SKM-1 treated with dmso at 0.1 percent for 144 hours (cell line): ENCODE results near the gene ZNF101.

Experiments
- DNase-seq: peaks from one replicate; lab custom pipeline; 2025; ENCODE audit not compliant: unreplicated experiment; lab: John Stamatoyannopoulos, UW

The ZNF101 gene

DNA sequence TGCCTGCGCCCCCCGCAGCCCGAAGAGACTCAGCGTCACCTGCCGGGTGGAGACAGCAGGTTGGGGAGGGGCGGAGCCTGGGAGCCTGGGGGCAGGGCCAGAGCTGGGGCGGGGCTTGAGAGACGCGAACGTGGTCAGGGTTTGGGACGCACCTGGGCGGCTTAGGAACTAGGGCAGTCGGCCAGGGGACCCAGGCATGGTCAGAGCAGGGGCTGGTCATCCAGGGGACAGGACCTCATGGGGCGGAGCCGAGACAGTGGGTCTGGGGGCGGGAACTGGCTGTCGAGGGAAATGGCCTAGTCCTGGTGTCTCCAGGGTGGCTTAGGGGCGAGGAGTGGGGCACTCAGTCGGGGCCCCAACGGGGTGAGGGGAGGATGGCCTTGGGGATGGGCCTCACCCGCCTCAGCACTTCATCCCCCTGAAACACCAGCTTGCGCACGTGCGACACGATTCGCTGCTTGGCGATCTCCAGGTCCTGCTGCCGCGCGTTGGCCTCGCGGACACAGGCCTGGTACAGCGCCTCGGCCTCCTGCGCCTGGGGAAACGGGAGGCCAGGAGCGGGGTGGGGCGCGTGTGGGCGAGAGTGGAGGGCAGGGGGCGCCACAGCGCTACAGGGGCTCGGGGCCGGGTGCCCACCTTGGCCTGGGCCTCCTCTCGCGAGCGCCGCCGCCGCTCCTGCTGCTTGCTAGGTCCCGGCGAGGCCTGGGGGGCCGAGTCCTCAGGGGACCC, 31.0 kb upstream of the ZNF101 start:
- DNase-seq: no peak

DNA sequence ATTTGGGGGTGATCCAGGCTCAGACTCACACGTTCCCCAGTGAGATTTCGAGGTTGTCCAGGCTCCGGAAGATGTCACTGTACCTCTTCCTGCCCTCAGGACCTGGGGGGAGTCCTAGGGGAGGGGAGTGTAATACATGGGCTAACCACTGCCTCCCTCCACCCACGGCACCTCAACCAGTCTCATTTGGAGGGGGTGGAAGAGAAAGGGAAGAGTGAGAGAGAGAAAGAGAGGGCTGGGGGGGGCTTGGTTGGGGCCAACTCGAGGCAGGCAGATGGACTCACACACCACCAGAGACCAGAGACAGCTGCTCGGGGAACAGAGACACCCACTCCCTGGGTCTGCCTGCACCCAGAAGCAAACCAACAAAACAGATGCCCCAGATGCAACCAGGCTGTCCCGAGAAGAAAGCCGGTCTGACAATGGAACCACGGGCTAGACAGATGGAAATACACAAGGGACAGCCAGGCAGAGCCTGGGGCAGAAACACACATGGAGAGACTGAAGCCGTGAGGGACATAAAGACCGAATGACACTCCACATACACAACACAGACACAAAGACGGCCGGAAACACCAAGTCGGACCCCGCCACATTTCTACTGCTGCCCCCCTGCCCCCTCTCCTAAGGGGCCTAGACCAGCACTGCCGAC, 26.0 kb upstream of the ZNF101 start:
- peak; percentile 23 for DNase-seq

DNA sequence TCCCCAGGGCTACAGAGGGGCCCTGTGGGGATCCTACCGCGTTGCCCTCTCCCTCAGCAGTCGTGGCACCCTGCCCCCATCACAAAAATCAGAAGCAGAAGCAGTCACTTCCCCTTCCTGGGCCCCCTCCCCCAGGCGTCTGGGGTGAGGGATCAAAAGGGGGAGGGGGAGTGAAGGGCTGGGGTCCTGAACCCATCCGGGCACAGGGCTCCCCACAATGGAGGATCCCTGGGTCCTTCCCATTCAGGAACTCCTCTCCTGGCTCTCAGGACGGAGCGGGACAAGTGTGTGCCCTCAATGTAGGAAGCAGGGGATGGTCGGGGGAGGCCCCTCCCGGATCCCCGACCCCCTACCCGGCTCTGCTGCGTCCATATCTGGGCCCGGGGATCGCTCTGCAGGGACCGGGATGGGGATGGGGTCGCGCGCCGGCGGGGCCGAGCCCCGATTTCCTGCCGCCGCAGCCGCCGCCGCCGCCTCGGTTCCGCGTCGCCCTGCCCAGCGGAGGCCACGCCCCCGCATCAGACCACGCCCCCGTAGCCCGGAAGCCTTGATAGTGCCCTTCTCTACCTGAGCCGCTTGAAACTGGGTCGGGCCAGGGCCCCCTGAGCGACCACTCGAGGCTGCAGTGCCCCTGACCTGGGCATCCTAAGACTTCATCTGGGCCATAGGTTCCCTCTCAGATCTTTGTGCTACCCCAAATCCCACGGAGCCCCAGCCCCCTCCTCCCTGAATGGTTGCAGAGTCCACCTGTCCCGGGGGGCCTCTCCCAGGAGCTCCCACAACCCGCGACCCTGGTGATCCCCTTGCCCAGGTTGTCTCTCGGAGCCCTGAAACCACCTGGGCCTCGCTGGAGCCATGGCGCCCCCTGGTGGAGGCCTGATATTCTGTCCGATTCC, 25.2 kb upstream of the ZNF101 start, which contains the start of gene GMIP:
TSS of gene GMIP (minus strand) at position 500 of the 896 bp plus-strand sequence. CDS start at position 372, 128 bp downstream.
- DNase-seq: peak; percentile 78

DNA sequence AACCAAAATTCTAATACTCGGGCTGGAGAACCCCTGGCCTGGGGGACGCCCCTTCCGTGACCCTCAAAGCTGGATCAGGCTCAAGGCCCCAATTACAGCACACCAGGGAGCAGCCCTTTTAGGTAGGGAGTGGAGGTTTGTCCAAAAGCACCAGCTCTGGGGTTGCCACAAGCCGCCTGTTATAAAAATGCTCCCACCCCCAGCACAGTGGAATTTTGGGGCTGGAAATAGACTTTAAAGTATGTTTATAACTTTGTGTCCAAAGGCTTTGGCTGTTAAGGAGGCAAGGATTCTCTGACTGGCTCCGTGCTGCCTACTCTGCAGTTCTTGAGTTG, 24.6 kb upstream of the ZNF101 start:
- DNase-seq: no peak

DNA sequence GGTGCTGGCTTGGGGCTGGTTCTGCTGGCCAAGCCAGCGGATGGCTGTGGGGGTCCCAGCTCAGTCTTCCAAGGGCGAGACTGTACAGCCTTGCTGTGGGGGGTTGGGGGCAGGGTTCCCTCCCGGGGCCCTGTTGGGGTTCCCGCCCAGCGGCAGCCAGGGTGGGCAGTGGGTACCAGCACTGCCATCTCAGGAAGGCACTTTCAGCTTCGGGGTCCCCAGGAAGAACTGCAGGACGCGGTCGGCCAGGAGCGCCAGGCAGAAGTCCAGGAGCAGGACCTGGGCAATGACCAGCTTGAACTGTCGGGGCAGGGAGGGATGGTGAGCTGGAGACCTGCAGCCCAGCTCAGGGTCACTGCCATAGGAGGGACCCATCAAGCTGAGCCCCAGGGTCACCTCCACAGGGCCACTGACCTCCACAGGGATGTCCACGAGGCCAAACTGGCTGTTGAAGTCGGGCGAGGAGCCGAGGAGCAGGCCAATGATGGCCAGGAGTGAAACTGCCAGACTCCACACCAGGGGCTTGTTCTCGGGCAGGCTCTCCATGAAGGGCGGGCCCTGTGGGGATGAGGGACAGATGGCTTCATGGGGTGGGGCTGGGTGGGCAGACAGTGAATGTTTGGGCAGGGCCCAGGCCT, 23.3 kb upstream of the ZNF101 start:
- DNase-seq: no peak

DNA sequence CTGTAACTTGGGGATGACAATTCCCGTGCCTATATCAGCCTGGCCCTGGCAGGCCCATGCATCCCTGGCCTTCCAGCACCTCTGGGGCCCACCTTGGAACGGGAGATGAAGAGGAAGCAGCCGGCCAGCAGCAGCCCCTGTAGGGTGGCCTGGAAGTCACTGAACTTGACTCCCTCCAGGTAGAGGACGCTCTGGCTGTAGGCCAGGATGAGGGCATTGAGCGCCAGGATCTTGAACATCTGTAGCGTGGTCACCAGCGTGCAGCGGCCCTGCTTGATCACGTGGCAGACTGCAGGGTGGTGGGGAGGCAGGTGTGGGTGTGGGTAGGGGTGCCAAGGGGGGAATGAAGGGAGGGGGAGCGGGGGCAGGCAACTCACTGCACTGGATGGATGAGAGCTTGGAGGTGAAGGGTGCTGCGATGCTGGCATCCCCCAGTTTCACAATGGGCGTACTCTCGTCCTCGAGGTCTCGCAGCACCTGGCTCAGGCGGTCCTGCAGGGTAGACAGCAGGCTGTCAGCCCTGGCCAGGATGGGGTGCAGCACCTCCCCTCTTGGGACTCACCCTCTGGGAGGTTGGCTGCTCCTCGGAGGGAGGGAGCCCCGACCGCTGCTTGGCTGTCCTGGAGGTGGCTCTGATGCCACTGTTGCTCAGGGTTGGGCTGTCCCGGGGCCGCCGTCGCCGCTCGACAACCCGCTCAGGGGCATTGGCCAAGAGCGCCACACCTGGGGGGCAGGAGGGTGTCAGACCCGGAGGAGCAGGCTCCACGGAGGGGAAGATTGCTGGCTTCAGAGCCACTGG, 21.4 kb upstream of the ZNF101 start:
- DNase-seq: no peak

DNA sequence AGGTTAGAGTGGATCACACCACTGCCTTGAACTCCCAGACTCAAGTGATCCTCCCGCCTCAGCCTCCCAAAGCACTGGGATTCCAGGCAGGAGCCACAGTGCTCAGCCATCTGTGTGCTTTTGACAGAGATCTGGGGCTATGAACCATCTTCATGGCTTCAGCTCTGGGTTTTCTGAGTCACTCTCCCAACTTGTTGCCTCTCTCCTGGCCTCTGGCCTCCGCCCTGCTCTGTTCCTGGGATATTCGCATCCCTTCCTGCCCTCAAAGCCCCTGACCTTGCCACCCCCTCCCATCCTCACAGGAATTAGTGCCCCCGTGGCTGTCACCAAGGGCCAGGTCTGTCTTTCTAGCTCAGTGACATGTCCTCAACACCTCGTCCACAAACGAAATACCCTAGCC, 19.5 kb upstream of the ZNF101 start:
- no peak for DNase-seq

DNA sequence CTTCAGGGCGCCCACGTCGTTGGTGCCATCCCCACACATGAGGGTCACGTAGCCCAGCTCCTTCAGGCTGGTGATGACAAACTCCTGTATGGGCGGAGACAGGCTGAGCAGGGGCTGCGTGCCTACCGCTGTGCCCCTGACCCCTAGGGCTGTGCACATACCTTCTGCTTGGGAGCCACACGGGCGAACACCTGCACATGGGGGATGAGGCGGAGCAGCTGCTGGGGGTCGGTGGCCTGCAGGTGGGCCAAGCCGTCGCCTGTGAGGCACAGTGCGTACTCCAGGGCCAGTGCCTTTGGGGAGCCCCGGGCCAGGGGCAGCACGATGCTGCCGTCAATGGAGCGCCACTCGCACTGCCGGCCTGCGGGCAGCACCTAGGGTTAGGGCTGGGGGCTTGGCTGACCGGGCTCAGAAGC, 19.1 kb upstream of the ZNF101 start:
- DNase-seq: no peak

DNA sequence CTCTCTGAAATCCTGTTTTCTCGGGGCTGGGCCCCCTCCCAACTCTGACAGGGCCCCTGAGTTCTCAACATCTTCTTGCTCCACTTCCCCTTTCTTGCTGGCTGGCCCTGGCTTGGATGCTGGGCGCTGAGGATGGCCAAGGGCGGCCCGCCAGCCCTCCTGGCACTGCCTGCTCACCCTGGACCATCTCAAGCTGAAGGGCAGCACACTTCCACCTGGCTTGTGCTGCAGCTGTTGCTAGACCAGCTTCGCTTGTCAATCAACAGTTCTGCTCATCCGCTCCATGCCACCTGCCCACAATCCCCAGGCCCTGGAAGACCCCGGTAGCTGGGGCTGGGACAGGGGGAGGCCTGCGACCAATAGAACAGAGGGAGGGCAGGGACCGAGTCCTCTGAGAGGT, 18.3 kb upstream of the ZNF101 start:
- DNase-seq: no peak

DNA sequence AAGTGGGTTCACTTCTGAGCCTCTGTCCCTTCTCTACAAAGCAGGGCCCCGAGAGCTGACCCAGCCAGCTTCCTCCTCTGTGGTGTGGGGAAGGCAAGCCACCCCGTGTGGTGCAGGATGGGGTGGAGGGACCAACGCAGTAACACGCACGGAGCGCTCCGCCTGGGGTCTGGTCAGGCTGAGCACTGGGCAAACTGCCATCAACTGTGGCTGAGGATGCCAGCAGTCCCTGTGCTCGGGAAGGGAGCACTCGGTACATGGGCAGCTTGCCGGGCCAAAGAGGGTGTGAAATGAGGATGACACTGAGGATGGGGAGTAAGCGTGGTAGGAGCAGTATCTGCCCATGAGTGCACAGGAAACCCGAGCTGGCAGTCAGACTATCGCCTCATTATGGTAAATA, 17.6 kb upstream of the ZNF101 start:
- no peak for DNase-seq

DNA sequence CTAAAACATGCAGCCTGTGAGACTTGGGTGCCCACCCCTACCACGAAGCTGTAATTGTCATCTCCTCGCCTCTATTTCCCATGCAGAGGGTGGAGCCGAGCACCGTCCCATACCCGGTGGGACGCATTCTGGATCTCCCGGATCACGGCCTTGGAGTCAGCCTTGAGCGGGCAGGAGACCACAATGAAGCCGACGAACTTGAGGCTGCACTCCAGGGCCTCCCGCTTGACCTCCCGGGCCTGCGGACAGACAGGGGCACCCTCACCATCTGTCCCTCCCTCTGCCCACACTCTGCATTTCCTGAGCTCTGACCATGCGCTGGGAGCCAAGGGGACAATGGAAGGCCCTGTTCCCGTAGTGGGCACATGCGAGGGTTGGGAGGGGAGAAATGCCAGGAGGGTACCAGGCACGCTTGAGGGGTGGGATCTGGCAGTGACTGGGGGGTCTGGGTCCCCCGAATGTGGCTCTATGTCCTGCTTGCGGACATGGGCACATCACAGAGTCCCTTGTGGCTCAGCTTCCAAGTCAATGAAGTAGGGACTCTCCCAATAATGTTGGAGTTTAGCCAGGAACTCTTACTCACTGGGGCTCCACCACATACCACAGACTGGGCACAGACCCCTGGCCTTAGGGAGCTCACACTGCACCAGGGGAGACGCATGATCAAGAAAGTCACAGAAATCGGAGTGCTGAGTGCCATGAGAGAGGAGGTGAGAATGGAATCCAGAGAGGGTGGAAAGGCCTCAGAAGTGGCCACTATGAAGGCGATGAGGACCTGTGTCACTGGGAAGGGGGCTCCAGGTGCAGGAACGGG, 15.9 kb upstream of the ZNF101 start:
- no peak for DNase-seq

DNA sequence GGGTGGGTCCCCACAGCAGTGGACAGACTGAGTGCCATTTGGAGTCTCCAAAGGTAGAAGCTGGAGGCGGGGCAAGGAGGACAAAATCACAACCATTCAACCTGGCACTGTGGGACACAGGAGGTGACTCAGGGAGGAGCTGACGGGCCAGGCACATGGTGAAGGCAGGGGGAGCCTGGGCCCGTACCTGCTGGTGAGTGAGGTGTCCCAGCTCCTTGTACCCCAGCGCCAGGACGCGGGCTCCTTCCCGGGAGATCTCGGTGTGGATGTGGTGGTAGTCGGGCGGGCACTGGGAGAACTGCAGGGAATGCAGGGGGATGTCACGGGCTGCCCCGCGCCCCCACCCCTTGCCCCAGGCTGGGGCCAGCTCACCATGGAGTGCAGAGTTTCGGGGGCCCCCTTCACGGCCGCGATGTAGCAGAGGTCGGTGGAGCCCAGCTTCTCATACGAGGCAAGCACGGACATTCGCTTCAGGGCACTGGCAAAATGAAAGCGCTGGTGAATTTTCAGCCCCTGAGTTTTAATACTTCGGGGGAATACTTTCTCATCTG, 15.0 kb upstream of the ZNF101 start:
- no peak for DNase-seq

DNA sequence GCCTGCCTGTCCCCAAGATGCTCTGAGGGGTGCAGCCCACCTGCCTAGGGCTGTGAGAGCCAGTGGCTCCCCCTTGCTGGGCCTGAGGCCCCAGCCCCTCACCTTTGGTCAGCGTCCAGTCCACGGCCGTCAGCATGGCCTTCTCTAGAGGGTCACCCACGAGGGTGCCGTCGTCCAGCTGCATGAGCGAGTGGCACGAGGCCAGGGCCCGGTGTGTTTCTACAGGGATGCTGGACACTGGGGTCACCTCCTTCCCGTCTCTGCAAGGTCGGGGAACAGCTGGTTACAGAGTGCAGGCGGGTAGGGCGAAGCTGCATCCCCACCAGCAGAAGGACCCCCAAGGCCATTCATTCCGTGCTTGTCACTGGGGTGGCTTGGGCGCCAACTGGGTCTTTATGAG, 14.2 kb upstream of the ZNF101 start:
- no peak for DNase-seq

DNA sequence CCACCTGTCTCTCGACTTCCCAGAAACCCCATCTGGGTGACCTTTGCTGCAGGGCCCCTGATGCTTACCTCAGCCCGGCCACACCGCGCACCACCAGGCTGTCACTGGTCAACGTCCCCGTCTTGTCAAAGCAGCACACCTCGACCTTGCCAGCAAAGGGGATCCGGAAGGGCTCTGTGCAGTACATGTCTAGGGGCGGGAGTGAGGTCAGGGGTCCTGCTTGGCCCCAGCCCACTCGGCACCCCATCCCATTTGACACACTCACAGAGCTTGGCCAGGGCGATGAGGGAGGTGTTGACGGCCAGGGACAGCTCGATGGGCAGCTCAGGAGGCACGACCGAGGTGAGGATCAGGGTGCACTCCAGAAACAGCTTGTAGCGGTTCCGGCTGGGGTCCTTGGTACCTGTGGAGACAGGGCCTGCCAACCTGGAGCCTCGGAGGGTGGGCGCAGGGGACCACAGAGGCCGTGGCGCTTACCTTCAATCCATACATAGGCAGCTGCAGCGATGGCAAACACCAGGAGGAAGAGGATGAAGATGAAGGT, 13.5 kb upstream of the ZNF101 start:
- no peak for DNase-seq

DNA sequence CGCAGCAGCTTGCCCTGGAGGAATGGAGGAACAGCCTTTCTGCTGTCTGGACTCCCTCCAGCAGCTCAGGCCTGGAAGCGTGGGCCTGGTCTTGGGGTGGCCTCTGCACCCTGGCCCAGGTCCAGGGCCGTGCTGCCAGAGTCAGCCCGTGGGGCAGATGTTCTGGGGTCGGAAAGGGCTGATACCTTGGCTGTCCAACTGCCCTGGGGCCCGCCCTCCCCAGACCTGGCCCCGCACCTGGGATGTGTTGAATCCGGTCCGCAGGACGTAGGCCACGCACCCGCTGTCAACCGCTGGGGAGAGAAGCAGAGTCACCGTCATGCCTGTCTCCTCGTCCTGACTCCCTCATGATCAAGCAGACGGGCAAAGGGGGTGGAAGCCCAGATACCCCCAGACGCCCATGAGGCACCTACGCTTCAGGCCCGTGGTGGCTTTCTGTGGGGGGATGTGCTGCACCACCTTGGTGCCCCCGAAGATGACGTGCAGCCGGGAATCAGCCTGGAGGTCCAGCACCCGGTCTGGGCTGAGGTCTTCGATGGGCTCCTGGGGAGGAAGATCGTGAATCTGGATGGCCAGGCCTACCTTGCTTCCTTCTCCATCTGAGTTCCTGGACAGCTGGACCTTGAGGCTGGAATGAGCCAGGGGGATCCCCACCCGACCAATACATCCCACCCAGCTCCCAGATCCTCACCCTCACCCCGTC, 12.8 kb upstream of the ZNF101 start:
- no peak for DNase-seq

DNA sequence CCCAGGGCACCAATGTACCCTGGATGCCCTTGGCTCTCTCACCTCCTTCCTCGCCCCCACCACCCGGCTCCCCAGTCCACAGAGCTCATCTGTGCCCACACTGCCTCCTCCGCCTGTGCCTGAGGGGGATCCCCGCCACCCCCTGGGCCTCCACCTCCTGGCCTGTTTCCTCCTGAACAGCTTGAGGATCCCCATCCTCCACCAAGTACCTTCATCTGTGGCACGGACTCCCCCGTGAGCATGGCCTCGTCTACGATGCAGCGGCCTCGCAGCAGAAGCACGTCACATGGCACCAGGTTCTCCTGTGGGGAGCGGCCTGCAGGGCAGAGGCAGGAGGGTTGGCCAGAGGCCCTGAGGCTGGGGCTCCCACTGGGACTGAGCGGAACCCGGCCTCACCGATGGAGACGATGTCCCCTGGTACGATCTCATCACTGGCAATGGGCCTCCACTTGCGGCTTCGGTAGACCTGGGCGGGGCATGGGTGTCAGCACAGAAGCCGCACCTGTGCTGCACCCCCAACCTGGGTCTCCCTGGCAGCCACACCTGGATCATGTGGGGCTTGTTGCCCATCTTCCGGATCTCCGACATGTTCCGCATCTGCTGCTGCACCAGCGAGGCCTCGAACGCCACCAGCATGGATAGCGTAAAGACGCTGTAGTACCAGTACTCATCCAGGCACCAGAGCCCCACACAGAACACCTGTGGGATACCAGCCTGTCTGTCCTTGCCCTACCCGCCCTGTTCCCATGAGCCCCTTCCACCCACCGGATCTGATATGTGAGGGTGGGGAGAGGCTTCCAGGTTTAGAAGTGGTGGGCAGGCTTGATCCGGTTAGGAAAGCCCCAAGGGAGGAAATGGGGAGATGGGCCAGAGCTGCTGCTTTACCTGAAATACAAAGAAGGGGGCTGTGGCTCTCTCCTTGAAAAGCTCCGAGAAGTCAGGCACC, 11.9 kb upstream of the ZNF101 start:
- DNase-seq: no peak

DNA sequence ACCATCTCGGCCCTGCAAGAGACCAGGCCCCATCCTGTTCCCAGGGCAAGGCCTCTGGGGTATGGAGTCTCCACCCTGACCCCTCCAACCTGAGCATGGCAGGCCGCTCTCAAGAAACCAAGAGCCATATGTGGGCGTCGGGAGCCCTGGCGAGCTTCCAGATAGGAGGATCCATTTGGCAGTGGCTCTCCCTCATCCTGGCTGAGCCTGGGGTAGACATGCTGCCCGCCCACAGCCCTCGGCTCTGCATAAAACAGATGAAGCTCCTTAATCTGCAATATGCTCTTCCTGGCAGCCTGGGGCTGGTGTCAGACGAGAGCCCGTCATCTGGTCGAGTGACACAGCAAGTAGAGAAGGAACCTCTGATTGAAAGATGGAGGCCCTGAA, 11.2 kb upstream of the ZNF101 start:
- DNase-seq: no peak
